Endothelial cell of umbilical vein (primary cell): ENCODE data around the gene RNASE8. TPM values are rescaled to one million over a fixed set of nuclear protein-coding genes. Genes with fewer than 3 reads are reported as not detected.

Experiments used
- BruUV-seq: library from RNA; stranded (reverse); fragments of 400-500 nt; replicated peaks from 2 replicates; lab custom pipeline; 2021; lab: Mats Ljungman, UMichigan
- CTCF ChIA-PET: fragments of 300-600, 350-600 bp; sonication (Branson Sonifier 250); formaldehyde crosslinking; loops from one replicate; lab custom pipeline; 2021; ENCODE audit warnings: antibody characterized with exemption, inconsistent platforms; lab: Charles Lee
- POLR2A ChIA-PET: fragments of 300-600, 350-600 bp; sonication (Branson Sonifier 250); formaldehyde crosslinking; loops from one replicate; lab custom pipeline; 2021; ENCODE audit warnings: antibody characterized with exemption, inconsistent platforms; lab: Charles Lee
- DNase-seq: peaks from one replicate; pipeline ENCODE4 v3.0.0-alpha.2; 2011; ENCODE audit warnings: low read depth, low spot score
- FAIRE-seq: peaks from 2 replicates; lab custom pipeline; 2011; peaks lifted over from hg19 to GRCh38; lab: Jason Lieb, UNC
- H2AFZ ChIP-seq: 2 replicates; pipeline ENCODE4 v1.6.0; 2012; ENCODE audit warnings: low read depth, low read length, control low read depth, inconsistent platforms
- H3K27ac ChIP-seq: 2 replicates; pipeline ENCODE4 v1.5.1; 2011; ENCODE audit warnings: low read depth, mild to moderate bottlenecking, control low read depth, low read length, moderate library complexity; ENCODE audit not compliant: insufficient read depth
- H3K27me3 ChIP-seq, 2 experiments: 2 replicates each; pipeline versions ENCODE4 v1.6.0 to v1.6.1; 2011; ENCODE audit warnings: low read length in 2 of 2, mixed read lengths in 1 of 2; ENCODE audit not compliant: control insufficient read depth in 2 of 2, insufficient read depth in 2 of 2
- H3K36me3 ChIP-seq, 2 experiments: 2 replicates in 1 of 2; 3 replicates in 1 of 2; pipeline ENCODE4 v1.5.1; 2011; ENCODE audit warnings: low read length in 2 of 2, mild to moderate bottlenecking in 1 of 2, moderate library complexity in 1 of 2; ENCODE audit not compliant: control insufficient read depth in 2 of 2, insufficient read depth in 2 of 2; ENCODE audit errors: extremely low read depth in 1 of 2
- H3K4me1 ChIP-seq: 3 replicates; pipeline ENCODE4 v1.5.1; 2011; ENCODE audit warnings: mild to moderate bottlenecking, low read length; ENCODE audit not compliant: control insufficient read depth, insufficient read depth; ENCODE audit errors: extremely low read depth
- H3K4me2 ChIP-seq: 2 replicates; pipeline ENCODE4 v1.6.1; 2011; ENCODE audit warnings: low read length, control low read depth, mixed read lengths; ENCODE audit not compliant: insufficient read depth
- H3K4me3 ChIP-seq, 3 experiments: fragments of 200-600 bp in 1 of 3; sonication (generic), shearing (Covaris generic) in 1 of 3; replicated peaks in 1 of 3; 2 replicates each; pipeline ENCODE4 v1.5.1; 2011 to 2016; ENCODE audit warnings: control low read depth in 3 of 3, low read length in 3 of 3, mild to moderate bottlenecking in 2 of 3, inconsistent platforms in 1 of 3, low read depth in 1 of 3, moderate library complexity in 1 of 3; ENCODE audit not compliant: insufficient read depth in 1 of 3
- H3K79me2 ChIP-seq: 2 replicates; pipeline ENCODE4 v1.6.0; 2012; ENCODE audit warnings: low read length, inconsistent platforms; ENCODE audit not compliant: control insufficient read depth, insufficient read depth
- H3K9ac ChIP-seq: replicated peaks from 2 replicates; pipeline ENCODE3; 2011; ENCODE audit warnings: low read length, control low read depth; ENCODE audit not compliant: insufficient read depth; ENCODE audit errors: extremely low read depth
- H3K9me1 ChIP-seq: replicated peaks from 3 replicates; pipeline ENCODE4 v1.6.0; 2011; ENCODE audit warnings: mild to moderate bottlenecking, low read length; ENCODE audit not compliant: control insufficient read depth, insufficient read depth; ENCODE audit errors: extremely low read depth
- H3K9me3 ChIP-seq: replicated peaks from 2 replicates; pipeline ENCODE4 v1.5.1; 2012; ENCODE audit warnings: low read length, inconsistent platforms; ENCODE audit not compliant: control insufficient read depth, insufficient read depth
- H4K20me1 ChIP-seq: replicated peaks from 2 replicates; pipeline ENCODE3; 2011; ENCODE audit warnings: mild to moderate bottlenecking, low read length; ENCODE audit not compliant: control insufficient read depth, insufficient read depth; ENCODE audit errors: extremely low read depth
- CTCF ChIP-seq, 2 donors: IDR thresholded peaks; 1 replicate in 1 of 2; 2 replicates in 1 of 2; pipeline ENCODE4 v1.5.1; 2011; ENCODE audit warnings: low read length in 2 of 2, mild to moderate bottlenecking in 2 of 2, moderate library complexity in 2 of 2, control low read depth in 1 of 2, inconsistent platforms in 1 of 2, low read depth in 1 of 2; ENCODE audit not compliant: insufficient read depth in 1 of 2; ENCODE audit errors: extremely low read depth in 1 of 2
- EZH2 ChIP-seq: IDR thresholded peaks from 2 replicates; pipeline ENCODE4 v1.6.1; 2012; ENCODE audit warnings: borderline replicate concordance, low read depth, mild to moderate bottlenecking, moderate library complexity, low read length, inconsistent platforms; ENCODE audit not compliant: severe bottlenecking
- FOS ChIP-seq: IDR thresholded peaks from 2 replicates; pipeline ENCODE4 v1.6.1; 2011; ENCODE audit warnings: mild to moderate bottlenecking, low read length, moderate library complexity, borderline replicate concordance; ENCODE audit not compliant: insufficient read depth
- GATA2 ChIP-seq: IDR thresholded peaks from 2 replicates; pipeline ENCODE4 v1.7.0; 2011; ENCODE audit warnings: low read depth, mild to moderate bottlenecking, moderate library complexity, mixed read lengths, low read length; ENCODE audit not compliant: insufficient read length, insufficient read depth
- JUN ChIP-seq: IDR thresholded peaks from 2 replicates; pipeline ENCODE4 v1.6.1; 2011; ENCODE audit warnings: borderline replicate concordance, low read depth; ENCODE audit not compliant: insufficient read length, insufficient read depth
- MAX ChIP-seq: IDR thresholded peaks from 2 replicates; pipeline ENCODE4 v1.6.1; 2011; ENCODE audit not compliant: insufficient read depth, insufficient read length
- MYC ChIP-seq: IDR thresholded peaks from one replicate; pipeline ENCODE4 v1.6.1; 2011; ENCODE audit warnings: mild to moderate bottlenecking, low read depth, low read length
- POLR2A ChIP-seq: IDR thresholded peaks from 2 replicates; pipeline ENCODE4 v1.6.1; 2012; ENCODE audit warnings: low read depth, mild to moderate bottlenecking, control low read depth, low read length
- POLR2AphosphoS5 ChIP-seq: IDR thresholded peaks from 2 replicates; pipeline ENCODE4 v1.6.1; 2012; ENCODE audit warnings: low read depth, mild to moderate bottlenecking, control low read depth, low read length, moderate library complexity; ENCODE audit not compliant: insufficient read depth
- dilution Hi-C: fragments of 300-500 bp; cut with MboI; formaldehyde crosslinking; loops from one replicate; pipeline ENCODE4 v1.15.0; 2019; ENCODE audit warnings: low sequenced_read_pairs; ENCODE audit not compliant: extremely low pct_ligation_motif_present
- intact Hi-C: fragments of 100-400 bp; cut with micrococcal nuclease; formaldehyde crosslinking; loops from one replicate; pipeline ENCODE4 v1.10.0; 2022
- polyA plus RNA-seq, 4 experiments: library from polyadenylated mRNA; depleted of rRNA in 3 of 4; stranded (reverse) in 3 of 4; unstranded in 1 of 4; fragments of >200 nt; gene quantifications; 2 replicates each; pipeline versions ENCODE4 v1.2.1 to v1.2.3, GENCODE V29; 2011 to 2012; ENCODE audit warnings: missing spikeins in 1 of 4
- total RNA-seq: library from RNA; stranded (reverse); gene quantifications from 2 replicates; pipeline ENCODE4 v1.2.3, GENCODE V29; 2021

The RNASE8 gene
- total and polyA plus RNA-seq, 2 donors (not counting 3 experiments of a cell fraction or from before 2014, with no cell fraction given) = not detected

GRCh38 chr14:21022686-21023085 is 34.9 kb upstream of the RNASE8 start:
- TF ChIP-seq MYC (no peak), POLR2A (no peak), MAX (no peak), EZH2 (no peak), JUN (no peak), POLR2AphosphoS5 (no peak), CTCF (IDR thresholded peaks at IDR 0.05; ENCODE audit: extremely low read depth in 1 of 2, insufficient read depth in 1 of 2, low read depth in 1 of 2, low read length in 2 of 2) (no peak), FOS (no peak), GATA2 (no peak)
- ChIA-PET POLR2A (no interaction called here), CTCF (interaction anchor here (2.5 kb wide), 1 partner anchor 8 kb away, joined by 28 read pairs; no protein-coding TSS in a partner anchor)
- Histone ChIP-seq H3K4me2 (no peak overlapping the region), H3K4me1 (no peaks in the 10 kb centered on the region), H3K27ac (no peak overlapping the region), H3K9me1 (no peaks in the 10 kb centered on the region), H3K4me3 (no peak overlapping the region), H3K36me3 (no peaks in the 10 kb centered on the region), H2AFZ (no peak overlapping the region), H3K9ac (no peak overlapping the region), H3K27me3 (peaks cover 45 to 59% of the 10 kb centered on the region in 2 experiments), H3K79me2 (no peaks in the 10 kb centered on the region), H3K9me3 (no peaks in the 10 kb centered on the region), H4K20me1 (no peaks in the 10 kb centered on the region)
- intact Hi-C loops = no loop called here
- dilution Hi-C loops = no loop called here
- no TSS peak for BruUV-seq
- FAIRE-seq (no peak), DNase-seq (no peak)
